GM23248 (cell line): Measurements from ENCODE around the gene AFF3.

Experiments
- EZH2 ChIP-seq: fragments of 200-600 bp; sonication (generic); IDR thresholded peaks from 2 replicates; pipeline ENCODE4 v1.6.1; 2018; ENCODE audit warnings: antibody characterized with exemption, mild to moderate bottlenecking; ENCODE audit not compliant: insufficient read depth, poor library complexity, severe bottlenecking
- EZH2phosphoT487 ChIP-seq: fragments of 200-600 bp; sonication (generic); IDR thresholded peaks from 2 replicates; pipeline ENCODE4 v1.6.1; 2018; ENCODE audit warnings: antibody characterized with exemption, moderate library complexity, mild to moderate bottlenecking, low read depth; ENCODE audit not compliant: insufficient read depth

DNA sequence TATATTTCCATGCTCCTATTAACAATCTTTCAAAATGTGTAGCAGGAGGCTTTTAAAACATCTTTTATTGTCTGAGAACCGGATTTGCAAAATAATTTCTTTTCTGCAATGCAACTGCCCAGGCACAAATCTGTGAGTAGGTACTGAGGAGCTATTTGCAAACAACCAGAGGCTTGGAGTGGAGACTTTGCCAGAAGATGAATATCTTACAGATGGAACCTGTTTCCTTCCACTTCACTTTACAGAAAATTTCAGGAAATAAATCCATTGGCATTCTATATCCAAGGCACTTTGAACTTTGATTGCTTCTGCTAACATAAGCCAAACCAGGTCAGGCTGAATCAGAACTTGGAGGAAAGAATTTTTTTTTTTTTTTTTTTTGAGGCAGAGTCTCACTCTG is 415.2 kb downstream of the AFF3 start:
- no peak for TF ChIP-seq EZH2
- TF ChIP-seq EZH2phosphoT487: no peak
